ENCODE results near the gene TMEM238. TPM values are rescaled to one million over a fixed set of nuclear protein-coding genes. Genes with fewer than 3 reads are reported as not detected.
A peak's percentile ranks its signal among the peaks of the same experiment; 100 is the strongest.
"Not testable (repeated sequence)": the region's sequence is repeated elsewhere in the genome, so short reads cannot be mapped to it uniquely, and the experiment has no call there.

Gene TMEM238
- total and polyA plus RNA-seq, 7 donors: 0.10 to 2.9 (median 0.52) TPM; not detected in 1

DNA sequence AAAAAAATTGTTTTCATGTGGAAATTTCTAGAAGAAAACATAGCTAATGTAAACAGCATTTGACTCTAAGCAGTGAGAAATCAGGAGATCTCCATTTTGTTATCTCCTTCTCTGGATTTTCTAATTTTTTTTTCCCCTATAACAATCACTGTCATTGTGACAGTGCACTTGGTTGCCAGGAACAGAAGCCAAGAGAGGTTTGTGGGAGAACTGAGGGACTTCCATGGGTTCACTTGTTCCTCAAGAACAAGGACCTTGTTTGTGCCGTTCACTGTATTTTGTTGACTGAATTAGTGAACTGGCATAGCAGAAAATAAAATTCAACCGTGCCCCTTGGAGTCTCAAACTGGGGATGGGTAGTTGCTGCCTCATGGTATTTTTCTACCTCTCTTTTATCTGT, 42.0 kb upstream of the TMEM238 start:
- 26 to 38% (median 29%) methylated on average over 2 of the region's 2 CpGs for WGBS, 3 donors

GRCh38 chr19:55424518-55424917, 40.4 kb upstream of the TMEM238 start:
- intact Hi-C loops (cut with DNase I): no loop called here
- DNase-seq: peak in 1 of 2 donors; percentile 12
- WGBS, 3 donors: 39 to 51% (median 51%) methylated on average over 3 of the region's 3 CpGs
- no peak overlapping the region for H3K4me3 ChIP-seq
- no peaks in the 10 kb centered on the region for H3K4me1 ChIP-seq
- H3K27me3 ChIP-seq (ENCODE audit: insufficient read depth in 3 of 3, low read length in 2 of 3): peaks cover 0 to 53% (median 7%) of the 10 kb centered on the region in 3 donors
- ATAC-seq: no peak
- H3K9me3 ChIP-seq: no peaks in the 10 kb centered on the region
- TF ChIP-seq, protein P1, sequence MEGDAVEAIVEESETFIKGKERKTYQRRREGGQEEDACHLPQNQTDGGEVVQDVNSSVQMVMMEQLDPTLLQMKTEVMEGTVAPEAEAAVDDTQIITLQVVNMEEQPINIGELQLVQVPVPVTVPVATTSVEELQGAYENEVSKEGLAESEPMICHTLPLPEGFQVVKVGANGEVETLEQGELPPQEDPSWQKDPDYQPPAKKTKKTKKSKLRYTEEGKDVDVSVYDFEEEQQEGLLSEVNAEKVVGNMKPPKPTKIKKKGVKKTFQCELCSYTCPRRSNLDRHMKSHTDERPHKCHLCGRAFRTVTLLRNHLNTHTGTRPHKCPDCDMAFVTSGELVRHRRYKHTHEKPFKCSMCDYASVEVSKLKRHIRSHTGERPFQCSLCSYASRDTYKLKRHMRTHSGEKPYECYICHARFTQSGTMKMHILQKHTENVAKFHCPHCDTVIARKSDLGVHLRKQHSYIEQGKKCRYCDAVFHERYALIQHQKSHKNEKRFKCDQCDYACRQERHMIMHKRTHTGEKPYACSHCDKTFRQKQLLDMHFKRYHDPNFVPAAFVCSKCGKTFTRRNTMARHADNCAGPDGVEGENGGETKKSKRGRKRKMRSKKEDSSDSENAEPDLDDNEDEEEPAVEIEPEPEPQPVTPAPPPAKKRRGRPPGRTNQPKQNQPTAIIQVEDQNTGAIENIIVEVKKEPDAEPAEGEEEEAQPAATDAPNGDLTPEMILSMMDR (IDR thresholded peaks at IDR 0.05): no peak
- no peak overlapping the region for H3K27ac ChIP-seq
- no peaks in the 10 kb centered on the region for H3K36me3 ChIP-seq (ENCODE audit: insufficient read depth in 1 of 2, low read depth in 1 of 2)

More for the DNA sequence above, 42.0 kb upstream of the TMEM238 start:
- Histone ChIP-seq H3K4me3 (no peak overlapping the region), H3K4me1 (no peaks in the 10 kb centered on the region), H3K27me3 (ENCODE audit: insufficient read depth in 3 of 3, low read length in 2 of 3) (peaks cover 0 to 57% (median 9%) of the 10 kb centered on the region in 3 donors), H3K27ac (no peak overlapping the region), H3K36me3 (ENCODE audit: insufficient read depth in 1 of 2, low read depth in 1 of 2) (no peaks in the 10 kb centered on the region), H3K9me3 (no peaks in the 10 kb centered on the region)
- TF ChIP-seq, protein P1 (IDR thresholded peaks at IDR 0.05): no peak
- no peak for ATAC-seq
- no peak for DNase-seq
- intact Hi-C loops (cut with DNase I): no loop called here

GRCh38 chr19:55423225-55424005, 39.3 kb upstream of the TMEM238 start:
- H3K4me3 ChIP-seq: no peak overlapping the region
- 55 to 57% (median 57%) methylated on average over 13 of the region's 13 CpGs for whole genome bisulfite sequencing, 3 donors
- ATAC-seq: no peak

DNA sequence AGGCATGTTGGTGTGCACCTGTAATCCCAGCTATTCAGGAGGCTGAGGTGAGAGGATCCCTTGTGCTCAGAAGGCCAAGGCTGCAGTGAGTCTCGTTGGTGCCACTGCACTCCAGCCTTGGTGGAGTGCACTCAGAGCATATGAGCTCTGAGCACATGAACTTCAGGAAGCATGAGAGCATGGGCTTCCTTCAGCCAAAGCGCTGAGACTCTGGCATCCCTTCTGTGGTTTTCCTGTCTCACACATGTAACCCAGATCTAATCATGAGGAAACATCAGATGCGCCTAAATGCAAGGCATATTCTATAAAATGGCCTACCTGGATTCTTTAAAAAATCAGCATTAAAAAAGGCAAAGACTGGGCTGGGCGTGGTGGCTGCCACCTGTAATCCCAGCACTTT, 37.2 kb upstream of the TMEM238 start:
- H3K27ac ChIP-seq; ATAC-seq; H3K4me1 ChIP-seq; DNase-seq; intact Hi-C loops (cut with DNase I); H3K36me3 ChIP-seq (ENCODE audit: insufficient read depth in 1 of 2, low read depth in 1 of 2); H3K9me3 ChIP-seq; H3K4me3 ChIP-seq: not testable (repeated sequence)
- WGBS, 3 donors: 54 to 64% (median 61%) methylated on average over 4 of the region's 4 CpGs
- H3K27me3 ChIP-seq (ENCODE audit: insufficient read depth in 3 of 3, low read length in 2 of 3): peaks cover 0 to 40% (median 3%) of the 10 kb centered on the region in 3 donors

More at GRCh38 chr19:55423225-55424005, 39.3 kb upstream of the TMEM238 start:
- intact Hi-C loops (cut with DNase I): no loop called here
- Histone ChIP-seq H3K27me3 (ENCODE audit: insufficient read depth in 3 of 3, low read length in 2 of 3) (peaks cover 0 to 42% (median 6%) of the 10 kb centered on the region in 3 donors), H3K36me3 (ENCODE audit: insufficient read depth in 1 of 2, low read depth in 1 of 2) (no peaks in the 10 kb centered on the region), H3K27ac (no peak overlapping the region), H3K9me3 (no peaks in the 10 kb centered on the region), H3K4me1 (no peaks in the 10 kb centered on the region)
- TF ChIP-seq, protein P1 (IDR thresholded peaks at IDR 0.05): no peak
- DNase-seq: peak in 1 of 2 donors; percentile 6

DNA sequence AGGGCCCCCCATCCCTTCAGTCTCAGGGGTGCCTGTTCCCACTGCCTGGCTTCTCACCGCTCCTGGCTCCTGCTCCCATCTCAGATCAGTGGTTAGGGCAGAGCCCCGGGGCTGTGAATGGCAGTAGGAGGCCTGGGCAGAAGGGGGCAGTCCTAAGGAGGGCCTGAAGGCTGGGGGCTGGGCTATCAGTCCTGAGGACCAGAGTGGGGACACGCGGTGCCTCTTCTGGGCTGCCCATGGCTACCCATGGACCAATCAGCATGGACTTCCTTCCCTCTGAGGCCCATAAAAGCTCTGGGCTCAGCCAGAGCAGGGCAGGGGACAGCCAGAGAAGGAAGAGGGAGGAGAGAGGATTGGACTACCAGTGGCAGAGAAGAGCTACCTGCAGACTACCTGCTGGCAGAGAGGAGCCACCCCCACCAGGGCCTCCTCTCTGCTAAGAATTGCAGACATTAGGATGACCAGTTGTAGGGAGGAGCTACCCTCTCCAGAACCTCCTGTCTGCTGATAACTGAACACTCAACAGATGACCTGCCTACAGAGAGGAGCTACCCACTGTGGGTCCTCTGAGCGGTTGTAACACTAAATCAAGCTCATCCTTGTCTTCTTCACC, 35.6 kb upstream of the TMEM238 start:
- Histone ChIP-seq H3K27me3 (ENCODE audit: insufficient read depth in 3 of 3, low read length in 2 of 3) (peaks cover 0 to 26% (median 3%) of the 10 kb centered on the region in 3 donors), H3K9me3 (no peaks in the 10 kb centered on the region), H3K36me3 (ENCODE audit: insufficient read depth in 1 of 2, low read depth in 1 of 2) (no peaks in the 10 kb centered on the region), H3K4me1 (no peaks in the 10 kb centered on the region), H3K4me3 (no peak overlapping the region), H3K27ac (no peak overlapping the region)
- 46 to 70% (median 65%) methylated on average over 5 of the region's 5 CpGs for WGBS, 3 donors
- ATAC-seq (no peak), DNase-seq (no peak)
- intact Hi-C loops (cut with DNase I): loop anchor here in 1 of 2 donors (5.0 kb wide), 1 partner anchor 117 kb away; no protein-coding TSS in a partner anchor
- TF ChIP-seq, protein P1 (IDR thresholded peaks at IDR 0.05): no peak
